H4 (cell line): ENCODE data around the gene EXTL1. TPM values are rescaled to one million over a fixed set of nuclear protein-coding genes. Genes with fewer than 3 reads are reported as not detected.
A peak's percentile ranks its signal among the peaks of the same experiment; 100 is the strongest.

Experiments
- DNase-seq: peaks from one replicate; pipeline ENCODE4 v3.0.0-alpha.2; 2015; ENCODE audit warnings: low spot score
- total RNA-seq: library from RNA; depleted of rRNA; stranded (reverse); fragments of >200 nt; shearing (Covaris generic); gene quantifications from 2 replicates; pipeline ENCODE4 v1.2.3, GENCODE V29; 2014

EXTL1 gene
- total RNA-seq, 1 experiment from 2014 or later = not detected

DNA sequence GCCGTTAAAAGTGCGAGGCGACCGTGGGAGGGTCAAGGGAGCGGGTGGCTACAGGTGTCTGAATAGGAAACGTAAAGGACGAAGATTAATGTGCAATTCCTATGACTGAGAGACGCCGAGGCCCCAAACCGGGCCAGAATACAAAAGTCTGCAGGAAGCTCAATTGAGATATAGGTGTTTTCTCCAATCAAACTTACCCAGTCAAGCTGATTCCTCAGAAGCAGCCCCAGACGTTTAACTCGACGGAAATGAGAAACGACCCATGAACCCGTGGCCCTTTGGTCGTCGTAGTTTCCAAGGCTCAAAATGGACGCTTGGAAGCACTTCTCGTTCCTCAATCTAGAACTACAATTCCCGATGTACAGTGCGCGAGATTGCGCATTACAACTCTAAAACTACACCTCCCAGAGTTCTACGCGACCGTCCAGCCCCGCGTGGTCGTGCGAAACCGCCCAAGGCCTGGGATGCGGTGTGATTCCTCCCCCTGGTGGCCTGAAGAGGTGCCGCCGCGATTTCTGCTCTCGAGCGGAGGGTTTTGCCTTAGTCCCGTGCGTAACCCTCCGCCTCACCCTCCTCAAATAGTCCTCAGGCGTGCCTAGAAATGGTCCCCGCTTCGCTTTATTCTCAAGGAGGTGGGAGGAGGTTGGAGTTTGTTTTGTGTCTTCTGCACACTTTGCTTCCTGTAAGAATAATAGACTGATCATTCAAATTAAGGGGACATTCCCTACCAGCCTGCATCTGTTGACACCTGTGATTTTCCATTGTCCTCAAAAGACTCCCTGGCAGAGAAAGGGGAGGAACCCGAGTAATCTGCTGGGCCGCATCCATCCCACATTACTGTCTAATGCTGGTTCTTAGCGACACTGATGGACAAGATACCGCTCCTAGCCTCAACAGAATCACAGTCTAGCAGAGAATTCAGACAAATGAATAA is 23.5 kb upstream of the EXTL1 start, which contains the start of gene PAFAH2:
PAFAH2 (minus strand) TSS at position 236 of the 934 bp plus-strand sequence. CDS start 7,247 bp downstream, outside the sequence.
- peak; percentile 99 for DNase-seq

DNA sequence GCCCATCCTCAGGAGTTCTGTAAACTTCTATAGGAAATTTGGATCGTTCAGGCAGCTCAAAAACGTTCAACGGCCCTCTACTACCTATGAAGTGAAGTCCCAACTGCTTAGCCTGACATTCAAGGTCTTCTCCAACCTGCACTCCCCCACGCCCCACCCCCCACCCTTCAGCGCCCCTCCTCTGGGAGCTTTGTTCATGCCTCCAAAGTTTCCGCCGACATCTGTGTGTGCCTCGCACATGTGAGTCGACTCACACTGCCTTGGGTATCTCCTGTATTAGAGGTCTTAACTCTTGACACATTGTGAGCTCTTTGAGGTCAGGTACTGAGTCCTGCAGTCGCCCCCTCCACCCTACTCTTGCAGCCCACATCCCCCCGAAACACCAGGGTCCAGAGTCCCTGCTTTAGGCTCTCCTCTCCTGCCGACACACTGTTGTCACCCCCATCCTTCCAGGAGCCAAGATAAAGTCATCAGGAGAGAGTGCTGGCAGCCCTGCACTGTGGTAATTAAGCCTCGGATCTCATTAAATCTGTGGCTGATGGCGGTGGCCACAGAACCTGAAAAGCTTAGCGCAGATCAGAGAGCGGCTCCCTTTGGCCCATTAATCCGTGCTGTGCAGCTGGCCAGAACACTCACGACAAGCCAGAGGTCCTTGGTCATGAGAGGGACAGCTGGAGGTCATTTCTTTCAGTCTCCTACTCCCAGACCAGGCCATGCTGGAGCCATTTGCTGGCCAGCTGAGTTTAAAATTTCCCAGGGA is 22.4 kb upstream of the EXTL1 start:
- DNase-seq = no peak

DNA sequence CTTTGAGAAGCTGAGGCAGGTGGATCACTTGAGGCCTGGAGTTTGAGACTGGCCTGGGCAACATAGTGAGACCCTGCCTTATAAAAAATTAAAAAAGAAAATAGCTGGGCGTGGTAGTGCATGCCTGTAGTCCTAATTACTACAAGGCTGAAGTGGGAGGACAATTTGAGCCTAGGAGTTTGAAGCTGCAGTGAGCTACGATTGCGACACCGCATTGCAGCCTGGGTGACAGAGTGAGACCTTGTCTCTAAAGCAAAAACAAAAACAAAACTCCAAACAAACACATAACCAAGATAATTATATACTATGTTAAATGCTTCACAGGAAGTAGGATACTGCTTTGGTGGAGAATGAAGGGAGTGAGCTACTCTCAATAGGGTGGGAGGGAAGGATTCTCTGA is 18.3 kb upstream of the EXTL1 start:
- no peak for DNase-seq

DNA sequence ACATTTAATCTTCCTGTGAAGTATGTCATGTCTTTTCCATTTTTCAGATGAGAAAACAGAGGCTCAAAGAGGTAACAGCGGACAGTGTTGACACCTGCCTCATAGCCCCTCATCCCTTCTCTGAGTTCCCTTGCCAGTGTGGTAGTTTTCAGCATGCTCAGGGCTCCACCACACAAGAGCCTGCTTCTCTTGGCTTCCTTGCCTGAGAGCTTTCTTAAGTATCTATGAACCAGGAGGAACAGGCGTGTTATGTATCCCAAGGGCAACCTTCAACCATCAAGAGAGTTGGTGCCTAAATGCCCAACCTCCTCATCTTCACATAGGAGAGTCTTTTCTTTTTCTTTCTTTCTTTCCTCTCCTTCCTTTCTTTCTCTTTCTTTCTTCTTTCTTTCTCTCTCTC is 17.8 kb upstream of the EXTL1 start:
- DNase-seq = no peak

DNA sequence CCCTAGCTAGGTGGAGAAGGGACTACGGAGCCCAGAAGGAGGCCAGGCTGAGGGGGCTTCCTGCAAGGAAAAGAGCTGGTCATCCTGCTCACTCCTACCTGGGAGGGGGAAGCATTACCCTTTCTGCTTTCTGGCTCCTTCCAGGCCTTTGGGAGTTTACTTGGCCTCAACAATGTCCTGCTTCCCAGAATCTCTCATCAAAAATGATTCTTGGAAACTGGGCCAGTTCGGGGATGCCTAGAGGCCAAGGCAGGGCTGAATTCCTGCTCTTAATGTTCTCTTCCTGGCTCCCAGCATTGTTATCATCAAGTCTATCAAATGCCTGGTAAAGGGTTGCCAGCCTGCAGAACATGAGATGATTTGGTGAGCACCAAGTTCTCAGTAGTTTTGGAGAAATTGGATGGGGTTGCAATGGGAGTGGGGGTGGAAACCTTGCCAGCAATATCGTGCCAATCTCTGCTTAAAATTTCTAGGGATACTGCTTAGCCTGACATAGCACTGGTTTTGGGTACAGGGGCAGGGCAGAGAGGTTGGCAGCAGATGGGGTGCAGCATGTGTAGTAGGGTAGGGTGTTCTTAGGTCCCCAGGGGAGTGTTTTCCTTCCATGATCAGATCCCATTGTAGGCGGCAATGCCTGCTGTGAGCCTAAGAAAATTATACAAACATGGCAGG is 16.0 kb upstream of the EXTL1 start:
- DNase-seq = no peak

DNA sequence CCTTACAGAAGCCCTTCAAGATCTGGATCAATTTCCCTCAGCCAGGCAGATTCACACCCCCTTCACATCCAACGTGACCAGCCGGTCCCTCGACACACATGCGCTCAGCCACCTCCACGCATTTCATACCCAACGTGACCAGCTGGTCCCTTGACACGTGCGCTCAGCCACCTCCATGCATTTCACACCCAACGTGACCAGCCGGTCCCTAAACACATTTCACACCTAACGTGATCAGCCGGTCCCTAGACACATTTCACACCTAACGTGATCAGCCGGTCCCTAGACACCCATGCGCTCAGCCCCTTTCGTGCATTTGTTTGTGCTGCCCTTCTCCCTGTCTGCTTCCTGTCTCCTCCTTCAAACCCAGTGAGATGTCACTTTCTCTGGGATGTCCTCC is 14.9 kb upstream of the EXTL1 start:
- DNase-seq = no peak

DNA sequence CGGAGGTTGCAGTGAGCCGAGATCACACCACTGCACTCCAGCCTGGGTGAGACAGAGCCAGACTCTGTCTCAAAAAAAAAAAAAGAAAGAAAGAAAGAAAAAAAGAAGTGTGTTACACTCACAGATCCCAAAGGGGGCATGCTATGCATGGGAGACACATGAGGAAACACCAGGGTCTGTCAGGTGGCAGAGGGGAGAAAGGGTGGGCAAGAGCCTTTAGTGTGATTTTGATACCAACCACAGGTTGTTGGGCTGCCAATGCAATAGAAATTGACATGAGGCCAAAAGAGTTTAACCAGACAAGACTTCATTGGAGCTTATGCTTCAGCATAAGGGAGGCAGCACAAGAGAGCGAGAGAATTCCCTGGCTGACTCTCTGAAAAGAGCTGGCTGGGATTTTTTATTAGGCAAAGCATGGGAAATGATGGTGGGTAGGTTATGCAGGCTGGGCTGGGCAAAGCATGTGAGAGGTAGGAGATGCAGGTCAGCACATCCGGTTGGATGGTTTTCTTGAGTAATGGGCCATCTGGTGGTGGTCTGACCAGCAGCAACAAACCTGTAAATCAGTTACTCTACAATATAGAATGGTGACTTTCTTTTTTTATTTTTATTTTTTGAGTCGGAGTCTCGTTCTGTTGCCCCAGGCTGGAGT is 11.7 kb upstream of the EXTL1 start:
- no peak for DNase-seq

DNA sequence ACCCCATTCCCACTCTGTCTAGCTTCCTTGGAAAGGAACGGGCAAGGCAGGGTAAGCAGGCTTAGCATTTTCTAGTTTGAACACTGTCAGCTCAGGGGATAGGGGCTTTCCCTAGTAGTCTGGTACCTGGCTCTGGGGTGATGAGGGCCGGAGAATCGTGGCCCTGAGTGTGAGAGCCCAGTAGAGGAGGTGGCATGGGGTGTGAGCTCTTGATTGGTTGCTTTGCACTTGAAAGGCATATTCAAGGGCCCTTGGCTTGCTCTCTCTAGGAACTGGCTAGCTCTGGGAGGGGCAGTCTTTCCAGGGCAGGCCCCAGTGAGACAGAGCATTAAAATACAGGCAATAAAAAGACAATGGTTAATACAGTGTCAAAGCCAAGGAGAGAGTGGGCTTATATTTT is 10.8 kb upstream of the EXTL1 start:
- DNase-seq = no peak

DNA sequence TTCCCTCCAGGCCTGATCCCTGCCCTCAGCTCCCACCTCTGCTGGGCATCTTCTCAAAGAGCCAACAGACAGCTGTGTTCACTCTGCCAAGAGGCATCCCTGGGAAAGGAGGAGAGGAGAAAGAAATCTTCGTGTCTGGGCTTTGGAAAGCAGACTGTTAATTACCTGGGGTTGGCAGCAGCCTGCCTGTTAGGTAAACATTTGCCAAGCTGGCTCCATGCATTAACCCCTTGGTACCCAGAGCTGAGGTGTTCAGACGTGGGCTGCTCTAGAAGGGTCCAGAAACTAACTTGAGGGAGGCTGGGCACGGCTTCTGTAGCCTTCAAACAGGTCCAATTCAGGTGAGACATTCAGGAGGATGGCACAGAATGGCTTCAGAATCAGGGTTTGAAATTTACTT is 8.7 kb upstream of the EXTL1 start:
- DNase-seq = no peak

DNA sequence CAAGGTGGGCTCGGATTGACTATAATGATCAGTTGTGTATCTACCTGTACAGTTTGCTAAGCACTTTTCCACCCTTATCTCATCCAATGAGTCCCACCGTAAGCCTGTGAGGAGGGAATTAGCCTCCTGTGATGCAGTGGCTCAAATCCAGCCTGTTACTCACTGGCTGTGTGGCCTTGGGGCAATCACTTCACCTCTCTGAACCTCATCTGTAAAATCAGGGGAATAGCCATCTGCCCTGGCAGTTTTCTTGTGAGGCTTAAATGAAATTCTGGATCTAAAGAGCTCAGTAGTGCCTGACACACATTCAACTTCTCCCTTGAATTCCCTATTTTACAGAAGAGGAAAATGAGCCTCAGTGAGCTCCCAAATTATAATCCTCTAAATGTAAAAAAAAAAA is 7.4 kb upstream of the EXTL1 start:
- no peak for DNase-seq

DNA sequence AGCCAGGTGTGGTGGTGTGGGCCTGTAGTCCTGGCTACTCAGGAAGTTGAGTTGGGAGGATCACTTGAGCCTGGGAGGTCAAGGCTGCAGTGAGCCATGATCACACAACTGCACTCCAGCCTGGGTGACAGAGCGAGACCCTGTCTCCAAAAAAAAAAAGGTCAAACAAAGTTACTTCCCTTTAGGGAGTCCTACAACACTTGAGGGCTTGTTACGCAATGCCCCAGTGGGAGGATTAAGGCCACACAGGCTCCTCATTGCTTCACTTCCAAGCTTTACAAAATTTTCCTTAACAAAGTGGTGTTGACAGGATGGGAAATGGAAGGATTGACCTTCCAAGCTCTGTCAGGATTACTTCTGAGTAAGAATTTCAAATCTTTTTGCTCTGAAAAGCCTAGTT is 6.2 kb upstream of the EXTL1 start:
- DNase-seq = no peak

DNA sequence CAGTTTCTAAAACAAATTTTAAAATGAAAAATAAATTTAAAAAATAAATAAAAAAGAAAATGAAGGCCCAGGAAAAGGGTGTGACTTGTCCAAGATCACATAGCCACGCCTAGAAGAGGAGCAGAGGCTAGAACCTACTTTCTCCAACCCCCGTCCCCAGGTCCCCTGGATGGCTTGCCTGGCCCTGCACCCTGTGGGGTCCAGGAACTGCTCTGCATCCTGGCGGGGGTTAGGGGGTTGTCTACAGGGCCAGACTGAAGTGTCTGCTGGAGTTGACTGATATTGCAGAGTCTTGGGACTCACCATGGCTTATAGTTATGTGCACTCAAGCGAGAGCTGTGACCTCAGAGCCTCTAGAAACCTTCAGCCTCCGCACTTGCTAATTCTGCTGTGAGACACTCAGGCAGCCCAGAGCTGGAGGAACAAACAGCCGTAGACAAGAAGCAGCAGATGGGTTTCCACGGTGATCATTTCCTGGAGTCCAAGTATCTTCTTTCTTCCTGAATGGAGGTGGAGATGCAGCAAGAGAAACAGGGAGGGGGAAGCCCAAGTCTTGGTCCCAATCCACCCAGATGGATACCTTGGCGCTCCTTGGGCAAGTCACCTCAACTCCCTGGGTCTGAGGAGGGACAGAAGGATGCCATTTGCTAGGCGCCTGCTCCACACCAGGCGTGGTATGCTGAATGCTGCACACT is 5.2 kb upstream of the EXTL1 start:
- no peak for DNase-seq

DNA sequence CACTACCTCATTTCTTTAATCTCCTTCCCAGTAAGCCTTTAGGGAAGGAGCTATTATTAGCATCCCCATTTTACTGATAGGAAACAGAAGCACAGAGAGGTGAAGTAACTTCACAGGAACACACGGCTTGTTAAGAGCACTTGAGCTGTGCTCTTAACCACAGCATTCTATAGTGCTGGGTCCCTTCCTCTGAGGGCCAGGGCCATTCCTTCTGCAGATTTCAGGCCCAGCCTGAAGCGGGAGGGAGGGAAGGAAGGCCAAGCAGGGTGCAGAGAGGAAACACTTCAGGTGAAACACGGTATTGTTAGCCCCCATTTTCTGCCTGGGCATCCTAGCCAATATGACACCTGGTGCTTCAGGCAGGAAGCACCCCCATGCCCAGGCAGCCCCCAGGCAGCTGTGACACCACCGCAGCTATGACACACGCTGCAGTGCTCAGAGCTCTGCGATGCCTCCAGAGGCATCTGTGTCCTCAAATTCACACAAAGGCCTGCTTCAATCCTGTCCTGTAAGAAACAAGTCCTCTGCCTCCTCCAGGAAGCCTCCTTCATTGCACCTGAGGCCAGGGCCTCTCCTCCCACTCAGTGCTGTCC is 4.5 kb upstream of the EXTL1 start:
- no peak for DNase-seq

DNA sequence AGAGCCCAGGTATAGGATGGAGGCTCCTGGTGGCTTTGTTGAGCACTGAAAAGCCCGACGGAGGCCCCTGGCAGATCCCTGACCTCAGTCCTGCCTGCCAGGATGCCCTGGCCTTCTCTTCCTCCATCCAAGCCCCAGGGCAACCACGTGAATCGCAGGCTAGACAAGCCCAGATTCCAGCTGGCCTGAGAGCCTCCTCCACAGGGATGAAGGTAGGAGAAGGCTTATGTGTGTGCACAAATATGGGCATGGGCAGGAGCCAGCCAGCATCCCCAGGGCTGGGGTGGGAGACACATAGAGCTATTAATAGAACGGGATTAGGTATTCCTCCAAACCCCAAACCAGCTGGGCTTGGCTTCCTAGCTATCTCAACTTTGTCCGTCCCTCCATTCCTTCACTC is 4.0 kb upstream of the EXTL1 start:
- DNase-seq = no peak

DNA sequence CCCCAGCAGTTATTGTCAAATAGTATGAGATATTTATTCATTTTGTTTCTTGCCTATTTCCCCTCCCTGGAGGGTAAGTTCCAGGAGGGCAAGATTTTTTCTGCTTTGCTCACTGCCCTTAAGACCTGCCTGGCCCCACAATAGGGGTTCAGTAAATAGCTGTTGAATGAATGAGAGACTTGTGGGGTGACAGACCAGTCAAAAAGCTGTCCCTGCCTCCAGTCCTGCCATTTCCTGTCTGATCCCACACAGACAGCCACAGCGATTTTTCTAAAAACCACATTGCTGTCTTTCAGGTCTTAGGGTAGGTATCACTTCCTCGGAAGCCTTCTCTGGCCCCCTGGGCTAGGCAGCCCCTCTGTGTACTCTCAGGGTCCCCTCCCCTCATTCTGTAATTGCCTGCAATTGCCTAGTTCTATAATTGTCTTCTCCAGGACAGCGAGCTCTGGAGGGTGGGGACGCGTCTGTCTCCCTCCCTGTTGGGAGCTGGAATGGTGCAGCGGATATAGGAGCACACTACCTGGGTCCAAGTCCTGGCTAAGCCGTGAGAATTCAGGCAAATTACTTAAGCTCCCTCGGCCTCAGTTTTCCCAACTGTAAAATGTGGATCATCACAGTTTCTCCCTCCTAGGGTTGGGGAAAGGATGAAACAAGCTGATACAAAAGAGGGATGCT is 1.8 kb upstream of the EXTL1 start:
- DNase-seq = no peak

DNA sequence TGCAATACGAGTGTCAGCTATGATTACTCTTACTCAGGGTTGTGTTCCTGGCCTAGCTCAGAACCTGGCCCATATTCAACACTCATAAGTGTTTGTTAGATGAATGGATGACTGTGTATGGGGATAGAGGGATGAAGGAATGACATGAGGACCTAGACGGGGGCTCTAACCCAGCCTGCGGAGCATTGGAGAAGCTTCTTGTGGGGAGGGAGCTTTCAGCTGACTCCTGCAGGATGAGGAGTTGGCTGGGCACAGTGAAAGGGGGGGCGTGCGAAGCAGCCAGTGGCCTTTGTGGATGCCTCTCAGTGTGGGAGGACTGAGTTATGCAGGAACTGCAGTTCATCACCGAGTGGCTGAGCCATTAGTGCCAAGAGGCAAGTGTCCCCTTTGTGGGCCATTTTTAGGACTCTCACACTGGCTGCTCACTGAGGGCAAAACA is 1.2 kb upstream of the EXTL1 start:
- DNase-seq = no peak

DNA sequence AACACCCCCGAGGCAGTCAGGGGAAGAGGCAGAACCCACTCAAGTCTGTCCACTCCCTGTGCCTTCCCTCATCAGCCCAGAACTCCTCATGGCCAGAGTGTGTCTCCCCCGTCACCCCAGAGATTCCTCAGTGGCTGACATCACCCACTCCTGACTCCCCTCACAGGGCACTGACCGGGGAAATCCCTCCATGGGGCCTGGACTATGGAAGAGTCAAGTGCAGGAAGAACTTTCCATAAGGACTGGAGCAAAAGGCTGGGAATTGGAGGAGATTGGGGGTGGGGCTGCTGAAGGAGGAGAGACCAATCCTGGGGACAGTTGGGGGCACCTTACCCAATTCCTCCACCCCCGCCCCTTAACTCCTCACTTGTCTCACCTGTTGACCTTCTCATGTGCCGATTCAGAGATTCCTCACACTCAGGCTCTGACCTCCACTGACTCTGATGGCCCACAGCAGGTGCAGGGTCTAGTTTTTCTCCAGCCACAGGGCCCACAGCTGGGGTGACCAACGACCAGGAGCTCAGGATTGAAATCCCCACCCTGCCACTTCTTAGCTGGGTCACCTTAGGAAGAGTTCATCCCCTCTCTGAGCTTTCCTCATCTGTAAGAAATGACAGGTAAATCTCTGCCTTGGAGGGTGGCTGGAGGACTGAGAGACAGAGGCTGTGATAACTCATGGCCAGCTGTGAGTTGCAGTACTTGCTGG is 481 bp upstream of the EXTL1 start:
- no peak for DNase-seq

DNA sequence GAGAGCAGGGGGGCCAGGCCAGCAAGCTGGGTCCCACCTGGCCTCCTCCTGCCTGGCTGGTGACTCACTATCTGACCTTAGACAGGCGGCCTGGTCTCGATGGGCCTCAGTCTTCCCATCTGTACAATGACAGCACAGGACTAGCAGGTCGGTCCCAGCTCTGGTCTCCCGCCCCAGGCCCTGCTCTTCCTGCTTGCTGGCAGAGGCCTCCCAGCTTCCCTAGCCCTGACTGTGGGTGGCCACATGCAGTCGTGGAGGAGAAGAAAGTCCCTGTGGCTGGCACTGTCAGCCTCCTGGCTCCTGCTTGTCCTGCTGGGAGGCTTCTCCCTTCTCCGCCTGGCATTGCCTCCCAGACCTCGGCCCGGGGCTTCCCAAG is 817 bp downstream of the EXTL1 start:
- DNase-seq = no peak

DNA sequence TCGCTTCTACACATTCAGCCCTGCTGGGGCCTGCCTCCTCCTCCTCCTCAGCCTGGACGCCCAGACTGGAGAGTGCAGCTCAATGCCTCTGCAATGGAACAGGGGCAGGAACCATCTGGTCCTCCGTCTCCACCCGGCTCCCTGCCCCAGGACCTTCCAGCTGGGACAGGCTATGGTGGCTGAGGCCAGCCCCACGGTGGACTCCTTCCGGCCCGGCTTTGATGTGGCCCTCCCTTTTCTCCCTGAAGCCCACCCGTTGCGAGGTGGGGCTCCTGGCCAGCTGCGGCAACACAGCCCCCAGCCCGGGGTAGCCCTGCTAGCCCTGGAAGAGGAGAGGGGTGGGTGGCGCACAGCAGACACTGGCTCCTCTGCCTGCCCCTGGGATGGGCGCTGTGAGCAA is 1.4 kb downstream of the EXTL1 start:
- DNase-seq = no peak

DNA sequence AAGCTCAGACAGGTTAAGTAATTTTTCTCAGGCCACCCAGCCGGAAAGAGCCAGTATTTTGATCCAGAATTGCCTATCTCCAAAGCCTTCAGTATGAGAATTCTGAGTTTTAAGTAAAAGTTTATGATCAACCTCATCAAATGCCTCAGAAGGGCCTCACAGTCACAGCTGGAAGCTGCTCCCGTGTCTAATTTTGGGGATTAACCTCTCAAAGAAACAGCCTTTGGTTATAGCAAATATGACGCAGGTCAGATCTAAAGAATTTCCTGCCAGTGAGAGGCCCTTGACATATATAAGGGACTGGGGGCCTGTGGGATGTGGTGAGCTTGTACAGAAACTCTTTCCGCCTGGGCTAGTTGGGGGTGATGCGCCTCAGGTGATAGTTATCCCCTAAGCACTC is 2.3 kb downstream of the EXTL1 start:
- DNase-seq = no peak
